ENCODE results near the gene MAP2K7. TPM values are rescaled to one million over a fixed set of nuclear protein-coding genes. Genes with fewer than 3 reads are reported as not detected.

The MAP2K7 gene
- total RNA-seq, 1 experiment from 2014 or later = 59.1 TPM

DNA sequence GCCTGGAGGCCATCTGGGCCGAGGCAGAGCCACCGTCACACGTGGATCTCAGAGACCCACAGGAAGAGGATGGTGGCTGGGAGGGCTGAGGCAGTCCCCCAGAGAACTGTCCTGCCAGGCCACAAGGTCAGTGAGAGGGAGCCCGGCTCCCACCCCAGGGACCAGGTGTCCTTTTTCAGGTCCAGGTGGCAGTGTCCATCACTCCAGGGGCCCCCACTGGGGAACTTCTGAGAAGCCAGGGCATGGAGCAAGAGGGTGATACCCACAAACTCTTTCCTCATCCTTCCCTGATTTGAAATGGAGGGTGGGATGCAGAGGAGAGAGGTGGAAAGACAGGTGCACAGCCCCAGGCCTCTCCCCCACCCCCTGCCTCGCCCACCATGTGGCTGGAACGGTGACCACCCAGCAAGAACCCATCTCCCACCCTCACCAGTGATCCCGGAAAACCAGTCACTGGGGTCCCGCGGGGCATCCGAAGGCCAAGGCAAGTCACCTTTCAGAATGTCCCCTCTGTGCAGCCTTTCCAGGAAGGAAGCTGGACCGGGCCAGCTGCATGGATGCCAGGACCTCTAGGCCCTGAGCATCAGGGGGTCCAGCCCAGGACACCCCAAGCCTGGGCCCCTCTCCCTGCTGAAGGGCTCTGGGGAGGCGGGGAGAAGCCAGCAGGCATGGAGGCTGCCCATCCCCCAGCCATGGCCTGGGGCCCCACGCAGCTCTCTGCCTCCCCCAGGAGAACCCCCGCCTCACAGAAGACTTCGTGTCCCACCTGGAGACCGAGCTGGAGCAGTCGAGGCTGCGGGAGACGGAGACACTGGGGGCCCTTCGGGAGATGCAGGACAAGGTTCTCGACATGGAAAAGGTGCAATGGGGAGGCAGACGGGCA is 43.6 kb upstream of the MAP2K7 start:
- Histone ChIP-seq H3K4me1 (ENCODE audit: control insufficient read depth in 1 of 2, insufficient read depth in 2 of 2, low read length in 2 of 2) (peaks cover 0 to 13% of the 10 kb centered on the region in 2 experiments; a peak in 1 of 4 replicates), H3K4me2 (ENCODE audit: low read length) (no peak overlapping the region), H3K4me3 (replicated peaks in 1 of 2; ENCODE audit: low read depth in 1 of 2, low read length in 2 of 2) (no peak overlapping the region), H3K9me3 (ENCODE audit: control insufficient read depth in 1 of 2, insufficient read depth in 1 of 2, low read depth in 1 of 2, low read length in 2 of 2) (no peaks in the 10 kb centered on the region), H3K79me2 (ENCODE audit: insufficient read depth, low read length) (no peaks in the 10 kb centered on the region), H3K27me3 (ENCODE audit: insufficient read depth, low read length) (no peaks in the 10 kb centered on the region), H3K9me2 (ENCODE audit: insufficient read depth) (no peaks in the 10 kb centered on the region), H3K9ac (ENCODE audit: low read length) (no peak overlapping the region), H2AFZ (ENCODE audit: low read depth, low read length, poor library complexity, severe bottlenecking) (no peak overlapping the region), H3K36me3 (ENCODE audit: control insufficient read depth in 1 of 2, insufficient read depth in 2 of 2, low read length in 2 of 2) (no peaks in the 10 kb centered on the region), H3K27ac (ENCODE audit: low read depth, low read length) (no peak overlapping the region), H4K20me1 (ENCODE audit: insufficient read depth) (no peaks in the 10 kb centered on the region)
- BruUV-seq (replicated peaks) = no TSS peak
- no peak for DNase-seq (ENCODE audit: low read depth, low spot score)
- TF ChIP-seq POLR2AphosphoS5 (IDR thresholded peaks at IDR 0.05; ENCODE audit: low read depth, low read length) (no peak), CEBPB (IDR thresholded peaks at IDR 0.05; ENCODE audit: low read depth) (no peak), FOSL1 (IDR thresholded peaks at IDR 0.05; ENCODE audit: low read depth) (no peak), EZH2 (IDR thresholded peaks at IDR 0.05) (no peak), SRF (IDR thresholded peaks at IDR 0.05; ENCODE audit: low read depth) (no peak), POLR2A (IDR thresholded peaks at IDR 0.05; ENCODE audit: borderline replicate concordance, extremely low read depth, insufficient read depth, insufficient read length) (no peak), ZFX (IDR thresholded peaks at IDR 0.05) (no peak), ELF1 (IDR thresholded peaks at IDR 0.05; ENCODE audit: borderline replicate concordance, low read depth) (no peak), SP1 (IDR thresholded peaks at IDR 0.05; ENCODE audit: low read depth) (no peak), RAD21 (IDR thresholded peaks at IDR 0.05; ENCODE audit: low read depth) (no peak), CBX3 (IDR thresholded peaks at IDR 0.05; ENCODE audit: low read depth) (no peak), EGR1 (IDR thresholded peaks at IDR 0.05; ENCODE audit: low read depth) (no peak), SIN3A (IDR thresholded peaks at IDR 0.05; ENCODE audit: low read depth) (no peak), EZH2phosphoT487 (IDR thresholded peaks at IDR 0.05; ENCODE audit: borderline replicate concordance) (no peak), YY1 (IDR thresholded peaks at IDR 0.05; ENCODE audit: extremely low read depth, insufficient replicate concordance, low read depth, low read length) (no peak)
- TF ChIP-seq, protein P1, sequence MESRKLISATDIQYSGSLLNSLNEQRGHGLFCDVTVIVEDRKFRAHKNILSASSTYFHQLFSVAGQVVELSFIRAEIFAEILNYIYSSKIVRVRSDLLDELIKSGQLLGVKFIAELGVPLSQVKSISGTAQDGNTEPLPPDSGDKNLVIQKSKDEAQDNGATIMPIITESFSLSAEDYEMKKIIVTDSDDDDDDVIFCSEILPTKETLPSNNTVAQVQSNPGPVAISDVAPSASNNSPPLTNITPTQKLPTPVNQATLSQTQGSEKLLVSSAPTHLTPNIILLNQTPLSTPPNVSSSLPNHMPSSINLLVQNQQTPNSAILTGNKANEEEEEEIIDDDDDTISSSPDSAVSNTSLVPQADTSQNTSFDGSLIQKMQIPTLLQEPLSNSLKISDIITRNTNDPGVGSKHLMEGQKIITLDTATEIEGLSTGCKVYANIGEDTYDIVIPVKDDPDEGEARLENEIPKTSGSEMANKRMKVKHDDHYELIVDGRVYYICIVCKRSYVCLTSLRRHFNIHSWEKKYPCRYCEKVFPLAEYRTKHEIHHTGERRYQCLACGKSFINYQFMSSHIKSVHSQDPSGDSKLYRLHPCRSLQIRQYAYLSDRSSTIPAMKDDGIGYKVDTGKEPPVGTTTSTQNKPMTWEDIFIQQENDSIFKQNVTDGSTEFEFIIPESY (IDR thresholded peaks at IDR 0.05; ENCODE audit: extremely low read depth, insufficient replicate concordance, low read length) = no peak
- TF ChIP-seq, protein P2, sequence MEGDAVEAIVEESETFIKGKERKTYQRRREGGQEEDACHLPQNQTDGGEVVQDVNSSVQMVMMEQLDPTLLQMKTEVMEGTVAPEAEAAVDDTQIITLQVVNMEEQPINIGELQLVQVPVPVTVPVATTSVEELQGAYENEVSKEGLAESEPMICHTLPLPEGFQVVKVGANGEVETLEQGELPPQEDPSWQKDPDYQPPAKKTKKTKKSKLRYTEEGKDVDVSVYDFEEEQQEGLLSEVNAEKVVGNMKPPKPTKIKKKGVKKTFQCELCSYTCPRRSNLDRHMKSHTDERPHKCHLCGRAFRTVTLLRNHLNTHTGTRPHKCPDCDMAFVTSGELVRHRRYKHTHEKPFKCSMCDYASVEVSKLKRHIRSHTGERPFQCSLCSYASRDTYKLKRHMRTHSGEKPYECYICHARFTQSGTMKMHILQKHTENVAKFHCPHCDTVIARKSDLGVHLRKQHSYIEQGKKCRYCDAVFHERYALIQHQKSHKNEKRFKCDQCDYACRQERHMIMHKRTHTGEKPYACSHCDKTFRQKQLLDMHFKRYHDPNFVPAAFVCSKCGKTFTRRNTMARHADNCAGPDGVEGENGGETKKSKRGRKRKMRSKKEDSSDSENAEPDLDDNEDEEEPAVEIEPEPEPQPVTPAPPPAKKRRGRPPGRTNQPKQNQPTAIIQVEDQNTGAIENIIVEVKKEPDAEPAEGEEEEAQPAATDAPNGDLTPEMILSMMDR (IDR thresholded peaks at IDR 0.05 in 2 of 3, conservative IDR thresholded peaks at IDR 0.05 in 1 of 3; ENCODE audit: borderline replicate concordance in 1 of 3, insufficient read depth in 1 of 3, low read depth in 2 of 3, low read length in 2 of 3) = no peak
- TF ChIP-seq, protein P3, sequence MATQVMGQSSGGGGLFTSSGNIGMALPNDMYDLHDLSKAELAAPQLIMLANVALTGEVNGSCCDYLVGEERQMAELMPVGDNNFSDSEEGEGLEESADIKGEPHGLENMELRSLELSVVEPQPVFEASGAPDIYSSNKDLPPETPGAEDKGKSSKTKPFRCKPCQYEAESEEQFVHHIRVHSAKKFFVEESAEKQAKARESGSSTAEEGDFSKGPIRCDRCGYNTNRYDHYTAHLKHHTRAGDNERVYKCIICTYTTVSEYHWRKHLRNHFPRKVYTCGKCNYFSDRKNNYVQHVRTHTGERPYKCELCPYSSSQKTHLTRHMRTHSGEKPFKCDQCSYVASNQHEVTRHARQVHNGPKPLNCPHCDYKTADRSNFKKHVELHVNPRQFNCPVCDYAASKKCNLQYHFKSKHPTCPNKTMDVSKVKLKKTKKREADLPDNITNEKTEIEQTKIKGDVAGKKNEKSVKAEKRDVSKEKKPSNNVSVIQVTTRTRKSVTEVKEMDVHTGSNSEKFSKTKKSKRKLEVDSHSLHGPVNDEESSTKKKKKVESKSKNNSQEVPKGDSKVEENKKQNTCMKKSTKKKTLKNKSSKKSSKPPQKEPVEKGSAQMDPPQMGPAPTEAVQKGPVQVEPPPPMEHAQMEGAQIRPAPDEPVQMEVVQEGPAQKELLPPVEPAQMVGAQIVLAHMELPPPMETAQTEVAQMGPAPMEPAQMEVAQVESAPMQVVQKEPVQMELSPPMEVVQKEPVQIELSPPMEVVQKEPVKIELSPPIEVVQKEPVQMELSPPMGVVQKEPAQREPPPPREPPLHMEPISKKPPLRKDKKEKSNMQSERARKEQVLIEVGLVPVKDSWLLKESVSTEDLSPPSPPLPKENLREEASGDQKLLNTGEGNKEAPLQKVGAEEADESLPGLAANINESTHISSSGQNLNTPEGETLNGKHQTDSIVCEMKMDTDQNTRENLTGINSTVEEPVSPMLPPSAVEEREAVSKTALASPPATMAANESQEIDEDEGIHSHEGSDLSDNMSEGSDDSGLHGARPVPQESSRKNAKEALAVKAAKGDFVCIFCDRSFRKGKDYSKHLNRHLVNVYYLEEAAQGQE (IDR thresholded peaks at IDR 0.05; ENCODE audit: low read depth) = no peak
- TF ChIP-seq, protein P4, sequence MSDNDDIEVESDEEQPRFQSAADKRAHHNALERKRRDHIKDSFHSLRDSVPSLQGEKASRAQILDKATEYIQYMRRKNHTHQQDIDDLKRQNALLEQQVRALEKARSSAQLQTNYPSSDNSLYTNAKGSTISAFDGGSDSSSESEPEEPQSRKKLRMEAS (IDR thresholded peaks at IDR 0.05) = no peak
- intact Hi-C loops (cut with micrococcal nuclease) = no loop called here
- ATAC-seq = no peak
- ChIA-PET POLR2A (no interaction called here), RAD21 (ENCODE audit: low non-redundant PET in 1 of 2, low total read pairs in 2 of 2, uncharacterized antibody in 2 of 2, unreplicated experiment in 2 of 2) (no interaction called here), CTCF (interaction anchor here (1.0 to 1.9 kb wide), 2 partner anchors 8 to 9 kb away, joined by 3 to 11 read pairs; no protein-coding TSS in a partner anchor)

All from HCT116 (cell line).